ENCODE results near the gene TUBB6.

DNA sequence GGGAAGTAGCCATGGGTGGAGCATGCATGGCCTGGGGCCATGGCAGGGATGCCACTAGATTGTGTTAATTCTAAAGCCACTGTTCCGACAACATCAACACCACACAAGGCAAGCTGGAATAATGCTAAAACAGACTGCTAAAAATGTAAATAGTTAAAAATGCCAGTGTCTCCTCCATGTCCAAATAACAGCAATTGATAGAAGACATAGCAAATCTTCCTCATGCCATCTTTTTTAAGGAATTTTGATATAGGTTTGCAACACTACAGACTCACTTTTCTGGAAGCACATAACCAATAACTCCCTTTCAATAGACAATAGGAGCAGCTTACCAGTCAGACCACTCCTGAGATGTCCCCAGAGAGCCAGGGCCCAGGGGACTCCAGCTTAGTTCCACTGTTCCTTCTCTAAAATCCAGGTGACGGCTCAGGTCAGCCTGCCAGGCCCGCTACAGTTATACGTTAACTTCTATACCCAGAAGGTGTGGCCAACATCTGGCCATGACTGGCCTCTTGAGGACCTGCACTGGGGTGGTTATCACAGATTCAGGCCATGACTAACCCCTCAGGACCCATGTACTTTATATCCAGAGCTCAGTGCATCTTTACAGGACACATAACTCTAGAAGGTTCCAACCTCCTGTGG is 20.3 kb downstream of the TUBB6 start:
- TF ChIP-seq, protein P1, sequence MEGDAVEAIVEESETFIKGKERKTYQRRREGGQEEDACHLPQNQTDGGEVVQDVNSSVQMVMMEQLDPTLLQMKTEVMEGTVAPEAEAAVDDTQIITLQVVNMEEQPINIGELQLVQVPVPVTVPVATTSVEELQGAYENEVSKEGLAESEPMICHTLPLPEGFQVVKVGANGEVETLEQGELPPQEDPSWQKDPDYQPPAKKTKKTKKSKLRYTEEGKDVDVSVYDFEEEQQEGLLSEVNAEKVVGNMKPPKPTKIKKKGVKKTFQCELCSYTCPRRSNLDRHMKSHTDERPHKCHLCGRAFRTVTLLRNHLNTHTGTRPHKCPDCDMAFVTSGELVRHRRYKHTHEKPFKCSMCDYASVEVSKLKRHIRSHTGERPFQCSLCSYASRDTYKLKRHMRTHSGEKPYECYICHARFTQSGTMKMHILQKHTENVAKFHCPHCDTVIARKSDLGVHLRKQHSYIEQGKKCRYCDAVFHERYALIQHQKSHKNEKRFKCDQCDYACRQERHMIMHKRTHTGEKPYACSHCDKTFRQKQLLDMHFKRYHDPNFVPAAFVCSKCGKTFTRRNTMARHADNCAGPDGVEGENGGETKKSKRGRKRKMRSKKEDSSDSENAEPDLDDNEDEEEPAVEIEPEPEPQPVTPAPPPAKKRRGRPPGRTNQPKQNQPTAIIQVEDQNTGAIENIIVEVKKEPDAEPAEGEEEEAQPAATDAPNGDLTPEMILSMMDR (IDR thresholded peaks at IDR 0.05; ENCODE audit: extremely low read depth in 1 of 2, insufficient read depth in 1 of 2, low read depth in 1 of 2, low read length in 2 of 2) = no peak
- TF ChIP-seq POLR2A (IDR thresholded peaks at IDR 0.05; ENCODE audit: low read depth, low read length) (peak; percentile 12), EZH2 (IDR thresholded peaks at IDR 0.05; ENCODE audit: borderline replicate concordance, low read depth, low read length, severe bottlenecking) (no peak), POLR2AphosphoS5 (IDR thresholded peaks at IDR 0.05; ENCODE audit: insufficient read depth, low read depth, low read length) (no peak)

Measured in endothelial cell of umbilical vein (primary cell).